ENCODE measurements around the gene CHPF.
A peak's percentile ranks its signal among the peaks of the same experiment; 100 is the strongest.

CHPF gene

DNA sequence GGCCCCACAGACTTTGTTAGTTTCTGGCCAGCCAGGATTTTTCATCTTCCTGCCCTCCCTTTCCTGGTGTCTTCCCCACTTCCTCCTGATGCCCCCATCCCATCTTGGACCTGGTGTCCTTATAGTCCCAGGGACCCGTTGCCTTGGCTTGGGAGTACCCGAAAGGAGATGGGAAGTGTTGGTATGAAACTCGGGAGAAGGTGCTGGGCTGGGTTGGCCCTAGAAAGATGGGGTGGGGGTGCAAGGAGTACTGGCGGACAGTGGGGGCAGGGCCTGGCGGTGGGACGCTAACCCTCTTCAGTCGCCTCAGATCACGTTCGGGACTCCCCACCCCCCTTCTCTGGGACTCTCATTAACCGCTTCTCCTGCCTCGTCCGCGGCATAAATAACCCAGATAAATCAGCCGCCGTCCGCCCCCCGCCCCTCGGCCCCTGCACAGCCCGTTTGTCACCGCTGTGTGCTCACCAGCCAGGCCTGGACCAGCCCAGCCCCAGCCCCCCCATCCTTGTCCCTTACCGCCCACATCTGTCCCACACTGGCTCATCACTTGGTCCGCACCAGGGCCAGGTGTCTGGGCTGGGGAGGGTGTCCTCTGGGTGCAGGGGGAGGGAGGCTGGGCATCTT is 33.0 kb downstream of the CHPF start:
- no peak for DNase-seq

DNA sequence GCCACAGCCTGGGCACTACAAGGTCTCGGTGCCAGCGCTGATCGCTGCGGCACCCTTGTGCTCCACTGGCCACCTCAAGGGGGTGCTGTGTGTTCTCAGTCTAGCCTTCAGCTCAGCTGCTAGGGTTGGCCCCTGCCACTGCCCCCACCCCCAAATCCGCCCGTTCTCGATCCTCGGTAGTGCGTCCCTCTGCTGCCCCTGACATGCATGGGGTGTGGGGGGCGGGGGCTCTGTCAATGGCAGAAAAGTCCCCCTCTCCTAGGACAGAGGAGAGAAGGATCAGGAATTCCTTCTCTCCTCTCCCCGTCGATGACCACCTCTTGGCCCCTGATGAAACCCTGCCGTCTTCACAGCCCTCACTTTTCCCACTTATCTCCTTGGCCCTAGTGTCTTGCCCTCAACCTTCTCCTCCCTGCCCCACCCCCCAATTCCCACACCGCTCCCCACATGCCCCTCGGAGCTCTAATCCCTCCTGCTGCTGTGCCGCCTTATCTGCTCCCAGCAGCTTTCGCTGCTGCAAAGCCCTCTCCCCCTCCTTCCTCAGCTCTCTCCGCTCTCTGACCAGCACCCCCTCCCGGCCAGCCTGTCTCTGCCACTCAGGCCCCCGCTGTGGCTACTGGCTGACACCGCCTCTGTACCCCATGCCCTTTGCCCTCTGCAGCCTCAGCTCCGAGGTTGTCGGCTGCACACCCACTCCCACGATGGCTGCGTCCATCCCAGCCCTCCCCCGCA is 33.7 kb downstream of the CHPF start:
- DNase-seq = peak; percentile 44

DNA sequence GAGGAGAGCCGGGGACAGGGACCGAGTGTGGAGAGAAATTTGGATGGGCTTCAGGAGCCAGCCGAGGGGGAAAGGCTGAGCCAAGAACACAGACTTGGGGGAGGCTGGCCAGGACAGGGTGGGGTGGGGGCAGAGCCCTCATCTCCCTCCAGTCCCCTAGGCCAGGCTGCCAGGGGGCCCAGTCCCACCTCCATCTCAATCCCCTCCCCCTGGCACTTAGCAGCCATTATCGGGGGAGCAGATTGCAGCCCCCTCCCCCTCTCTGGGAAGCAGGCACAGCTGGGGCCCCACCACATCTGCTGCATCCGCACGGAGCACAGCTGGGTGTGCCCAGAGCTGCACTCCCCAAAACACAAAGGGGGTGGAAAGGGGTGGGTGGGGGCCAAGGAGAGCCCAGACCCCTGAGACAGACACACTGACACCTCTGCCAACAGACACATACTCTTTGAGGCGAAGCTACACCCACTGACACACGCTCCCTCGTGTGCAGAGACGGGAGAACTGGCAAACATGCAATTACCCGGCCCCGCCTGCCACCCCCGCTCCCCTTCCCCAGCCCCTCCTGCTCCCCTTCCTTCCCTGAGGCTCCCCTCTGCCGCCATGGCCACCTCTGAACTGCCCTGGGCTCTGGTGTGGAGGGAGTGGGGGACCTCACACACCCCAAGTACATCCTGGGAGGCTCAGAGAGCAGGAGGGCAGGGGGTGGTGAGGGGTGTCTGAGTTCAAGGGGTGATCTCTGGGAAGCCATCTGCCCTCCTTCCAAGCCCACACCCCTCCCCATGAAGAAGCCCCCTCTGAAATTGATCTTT is 34.4 kb downstream of the CHPF start:
- no peak for DNase-seq

GRCh38 chr2:219508444-219508734 is 35.2 kb downstream of the CHPF start:
- no peak for DNase-seq

DNA sequence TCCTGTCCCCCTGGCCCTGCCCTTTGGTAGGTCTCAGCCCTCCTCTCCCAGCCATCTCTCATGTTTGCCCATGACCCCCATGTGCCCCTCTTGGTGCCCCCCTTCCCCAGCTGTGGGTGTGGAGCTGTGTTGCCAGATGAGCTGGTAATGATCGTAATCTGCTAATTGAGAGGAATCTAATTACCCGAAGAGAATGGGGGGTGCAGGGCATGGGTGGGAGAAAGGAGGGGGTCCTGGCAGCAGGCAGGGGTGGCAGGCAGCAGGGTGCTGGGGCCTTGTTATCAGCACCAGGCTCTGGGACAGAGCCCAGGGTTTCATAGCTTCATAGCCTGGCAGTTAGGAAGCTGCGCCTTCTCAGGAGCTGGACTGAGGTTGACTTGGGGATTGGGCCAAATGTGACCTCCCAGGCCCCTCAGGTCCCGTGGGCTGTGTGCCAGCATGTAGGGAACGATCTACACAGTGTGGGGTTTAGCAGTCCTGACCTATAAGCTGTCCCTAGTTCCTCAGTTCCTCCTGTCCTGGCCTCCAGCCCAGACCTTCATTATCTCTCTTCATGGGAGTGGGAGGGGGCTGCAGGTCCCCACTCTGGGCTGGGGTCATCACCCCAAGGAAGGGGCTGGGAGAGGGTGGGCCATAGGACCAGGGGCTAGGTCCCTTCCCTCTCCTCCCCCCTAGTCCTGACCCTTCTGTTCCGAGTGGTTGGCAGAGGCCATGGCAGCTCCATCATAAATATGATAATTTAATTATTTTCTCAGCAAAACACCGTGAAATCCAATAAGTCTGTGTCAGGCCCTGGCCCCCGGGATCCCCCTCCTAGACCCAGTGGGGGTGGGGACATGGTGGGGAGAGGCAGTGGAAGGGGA is 35.8 kb downstream of the CHPF start:
- DNase-seq = no peak

GRCh38 chr2:219506802-219507526 is 36.6 kb downstream of the CHPF start:
- DNase-seq = no peak

DNA sequence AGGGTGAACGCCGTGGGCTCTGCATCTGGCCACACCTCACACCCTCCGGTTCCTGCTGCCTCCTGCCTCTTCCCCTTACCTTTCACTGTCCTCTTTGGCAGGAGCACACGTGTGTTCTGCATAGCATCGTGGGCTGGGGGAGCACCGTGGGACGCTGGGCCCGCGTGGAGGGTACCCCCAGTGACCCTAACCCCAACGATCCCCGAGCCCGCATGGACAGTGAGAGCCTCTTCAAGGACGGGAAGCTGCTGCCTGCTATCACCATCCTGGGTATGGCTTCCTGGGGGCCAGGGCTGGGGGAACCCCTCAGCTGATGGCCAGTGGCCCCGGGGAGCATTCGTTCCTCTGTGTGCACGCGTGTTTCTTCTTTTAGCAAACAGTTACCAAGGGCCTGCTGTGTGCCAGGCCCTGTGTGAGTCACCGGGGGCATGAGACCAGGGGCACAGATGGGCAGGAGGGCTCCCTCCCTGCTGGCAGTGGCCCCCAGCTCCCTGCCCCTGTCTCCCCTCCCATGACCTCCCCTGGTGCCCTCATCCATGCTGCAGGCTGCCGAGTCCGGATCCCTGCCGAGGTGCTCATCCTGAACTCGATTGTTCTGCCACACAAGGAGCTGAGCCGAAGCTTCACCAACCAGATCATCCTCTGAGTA is 37.3 kb downstream of the CHPF start:
- no peak for DNase-seq

- DNase-seq = no peak
Measured at GRCh38 chr2:219505585-219505984, 38.0 kb downstream of the CHPF start.

GRCh38 chr2:219502618-219503017 is 41.0 kb downstream of the CHPF start:
- DNase-seq = no peak

GRCh38 chr2:219501849-219502248 is 41.8 kb downstream of the CHPF start:
- DNase-seq = no peak

- no peak for DNase-seq
Measured at GRCh38 chr2:219500135-219500534, 43.5 kb downstream of the CHPF start.

GRCh38 chr2:219499555-219499954 is 44.1 kb downstream of the CHPF start:
- no peak for DNase-seq

DNA sequence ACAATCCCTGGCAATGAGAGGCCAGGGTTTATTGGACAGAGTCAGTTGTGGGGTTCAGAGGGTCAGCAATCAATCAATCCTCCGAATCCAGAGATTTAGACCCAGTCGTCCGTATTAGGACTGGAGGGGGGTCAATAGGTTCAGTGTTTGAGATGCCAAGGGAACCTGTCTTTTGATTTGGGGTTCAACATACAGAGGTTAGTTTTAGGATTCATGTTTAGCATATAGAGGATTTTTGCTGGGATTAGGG is 44.6 kb downstream of the CHPF start:
- no peak for DNase-seq

- DNase-seq = peak; percentile 95
Measured at GRCh38 chr2:219498280-219499057, 45.1 kb downstream of the CHPF start, which contains the start of gene GMPPA. Gene GMPPA, plus strand, starts transcription at chr2:219498891. Its CDS starts 1,085 bp downstream, at chr2:219499976.

DNA sequence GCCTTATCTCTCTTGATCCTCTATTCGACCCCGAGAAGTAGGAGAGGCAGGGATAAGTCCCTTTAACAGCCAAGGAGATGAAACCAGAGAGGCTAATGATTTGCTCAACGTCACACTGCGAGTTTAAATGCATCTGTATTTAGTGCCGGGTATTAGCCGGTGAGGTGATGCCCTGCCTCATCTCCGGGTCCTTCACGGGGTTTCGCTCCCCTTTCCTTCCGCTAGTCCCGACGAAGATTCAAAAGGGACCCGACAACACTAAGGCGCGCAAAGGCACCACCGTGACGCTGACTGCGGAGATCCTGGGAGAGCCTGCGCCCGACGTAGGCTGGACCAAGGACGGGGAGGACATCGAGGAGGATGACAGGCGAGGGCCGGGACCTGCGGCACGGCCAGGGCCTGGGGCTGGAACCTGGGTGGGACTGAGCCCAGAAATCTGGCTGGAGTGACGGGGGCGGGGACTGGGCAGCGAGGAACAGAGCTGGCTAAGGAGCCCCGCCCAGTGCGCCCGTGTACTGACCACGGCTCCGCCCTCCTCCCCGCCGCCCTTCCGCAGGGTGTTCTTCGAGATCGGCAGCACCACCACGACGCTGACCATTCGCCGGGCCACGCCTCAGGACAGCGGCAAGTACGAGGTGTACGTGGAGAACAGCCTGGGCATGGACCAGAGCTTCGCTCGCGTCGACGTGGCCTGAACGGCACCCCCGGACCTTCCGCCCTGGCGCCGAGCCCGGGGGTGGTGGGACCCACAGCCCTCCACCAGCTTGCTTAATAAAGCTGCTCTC is 45.9 kb downstream of the CHPF start:
- peak; percentile 45 for DNase-seq

- no peak for DNase-seq
Measured at GRCh38 chr2:219496825-219497494, 46.6 kb downstream of the CHPF start.

DNA sequence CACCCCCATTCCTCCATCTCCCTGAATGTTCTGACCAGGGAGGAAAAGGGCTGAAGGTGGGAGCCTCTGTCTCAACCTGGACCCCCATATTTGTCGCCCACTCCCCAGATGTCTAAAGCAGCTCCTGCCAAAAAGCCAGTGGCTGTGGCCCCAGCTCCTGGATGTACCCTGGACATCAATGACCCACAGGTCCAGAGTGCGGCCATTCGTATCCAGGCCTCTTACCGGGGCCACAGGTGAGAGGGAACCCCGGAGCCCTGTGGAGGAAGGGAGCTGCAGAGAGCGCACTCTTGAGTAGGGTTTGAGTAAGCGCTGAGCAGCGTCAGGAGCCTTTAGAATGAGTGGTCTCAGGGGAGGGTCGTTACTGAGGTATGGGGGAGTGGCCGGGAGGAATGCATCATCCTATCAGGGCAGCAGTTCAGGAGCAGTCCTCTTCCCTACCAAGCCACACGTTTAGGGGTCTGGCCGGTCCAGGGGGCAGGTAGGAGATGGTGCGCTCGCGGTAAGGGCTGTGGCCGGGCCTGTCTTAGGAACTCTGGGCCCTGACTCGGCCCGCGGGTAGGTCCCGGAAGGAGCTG is 47.3 kb downstream of the CHPF start:
- DNase-seq = no peak

- peak; percentile 60 for DNase-seq
Measured at GRCh38 chr2:219495531-219496122, 48.0 kb downstream of the CHPF start.

GRCh38 chr2:219494952-219495530 is 48.6 kb downstream of the CHPF start:
- DNase-seq = no peak

Data from CD4-positive, alpha-beta T cell treated with Interleukin-12 subunit alpha and Interleukin-12 subunit beta, for 1 hour (primary cell).